LNCAP (cell line): ENCODE data around the gene LDLRAD1.

Source experiments
- CTCF ChIP-seq: fragments of 450-650 bp; IDR thresholded peaks from 2 replicates; pipeline ENCODE4 v1.5.1; 2017; ENCODE audit warnings: mild to moderate bottlenecking

Gene LDLRAD1

DNA sequence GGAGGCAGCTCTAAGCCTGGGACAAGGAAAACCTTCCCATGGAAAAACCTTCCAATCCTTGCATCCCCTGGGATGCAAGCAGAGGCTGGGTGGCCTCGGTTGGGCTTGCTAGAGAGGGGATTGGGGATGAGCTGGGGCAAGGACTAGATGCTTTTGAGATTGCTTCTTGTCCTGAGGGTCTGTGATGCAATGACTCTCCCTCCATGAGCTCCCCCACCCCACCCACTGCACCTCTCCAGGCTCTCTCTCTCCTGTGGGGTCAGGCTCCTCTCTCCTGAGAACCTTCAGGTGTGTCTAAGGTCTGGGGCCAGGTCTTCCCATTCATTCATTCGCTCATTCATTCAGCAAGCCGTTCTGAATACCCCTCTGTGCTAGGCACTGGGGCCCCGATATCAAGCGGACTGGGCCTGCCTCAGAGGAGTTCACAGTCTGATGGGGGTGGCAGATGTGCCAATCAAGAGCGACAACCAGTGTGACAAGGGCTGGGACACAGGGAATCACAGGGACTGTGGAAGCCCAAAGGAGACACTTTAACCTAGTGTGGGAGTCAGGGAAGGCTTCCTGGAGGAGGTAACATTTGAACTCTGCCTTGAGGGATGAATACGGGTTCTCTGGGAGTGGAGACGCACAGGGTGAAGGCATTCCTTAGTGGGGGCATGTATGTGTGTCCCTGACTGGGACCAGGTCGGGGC, 6.5 kb downstream of the LDLRAD1 start:
- no peak for TF ChIP-seq CTCF

DNA sequence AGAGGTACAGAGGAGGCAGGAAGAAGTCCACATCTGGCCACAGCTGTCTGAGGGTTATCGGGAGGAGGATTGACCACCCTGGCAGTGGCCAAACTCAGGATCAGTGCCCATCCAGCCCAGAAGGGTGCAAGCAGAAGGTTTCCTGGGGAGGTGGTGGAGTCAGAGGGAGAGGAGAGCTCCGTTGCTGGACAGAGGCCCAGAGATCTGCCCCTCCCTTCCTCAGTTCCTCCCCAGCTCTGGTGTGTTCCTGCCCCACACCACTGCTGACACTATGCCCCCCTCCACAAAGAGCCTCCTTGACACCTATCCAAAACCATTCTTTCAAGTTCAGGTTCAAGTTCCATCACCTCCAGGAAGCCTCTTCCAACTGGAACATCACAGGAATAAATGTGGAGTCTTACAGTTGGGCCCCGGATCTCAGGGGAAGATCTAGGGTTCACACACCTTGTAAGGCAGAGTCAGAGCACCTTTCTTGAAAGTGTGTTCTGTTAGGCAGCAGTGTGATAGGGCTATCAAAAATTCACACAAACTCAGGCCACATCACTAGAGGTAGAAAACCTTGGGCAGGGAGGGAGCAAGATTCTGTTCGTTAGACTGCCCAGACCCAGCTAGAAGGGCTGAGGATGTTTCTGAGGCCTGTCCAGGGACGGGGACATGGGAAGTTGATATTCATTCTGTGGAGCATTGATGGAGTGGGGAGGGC, 7.4 kb downstream of the LDLRAD1 start:
- TF ChIP-seq CTCF, result no peak

DNA sequence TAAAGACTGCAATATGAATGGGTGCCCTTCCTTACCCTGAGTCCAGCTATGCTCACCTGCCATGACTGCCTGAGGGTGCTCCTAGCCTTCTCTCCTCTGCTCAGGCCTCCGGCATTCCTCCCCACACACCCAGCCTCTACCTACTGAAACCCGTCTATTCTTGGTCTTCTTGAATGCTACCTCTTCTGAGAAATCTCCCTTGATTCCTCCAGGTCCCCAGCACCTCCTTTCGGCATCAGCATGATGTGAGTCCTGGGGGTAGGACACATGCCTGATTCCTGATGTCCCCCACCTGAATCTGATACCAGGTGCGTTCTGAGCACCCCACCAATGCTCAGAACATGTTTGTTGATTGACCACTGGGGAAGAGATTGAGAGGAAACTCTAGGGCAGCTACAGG, 8.6 kb downstream of the LDLRAD1 start:
- no peak for TF ChIP-seq CTCF

GRCh38 chr1:54008876-54009275, 9.1 kb downstream of the LDLRAD1 start:
- TF ChIP-seq CTCF, result no peak

GRCh38 chr1:54007613-54008012, 10.4 kb downstream of the LDLRAD1 start:
- TF ChIP-seq CTCF, result no peak

GRCh38 chr1:54006508-54006907, 11.5 kb downstream of the LDLRAD1 start:
- no peak for TF ChIP-seq CTCF

DNA sequence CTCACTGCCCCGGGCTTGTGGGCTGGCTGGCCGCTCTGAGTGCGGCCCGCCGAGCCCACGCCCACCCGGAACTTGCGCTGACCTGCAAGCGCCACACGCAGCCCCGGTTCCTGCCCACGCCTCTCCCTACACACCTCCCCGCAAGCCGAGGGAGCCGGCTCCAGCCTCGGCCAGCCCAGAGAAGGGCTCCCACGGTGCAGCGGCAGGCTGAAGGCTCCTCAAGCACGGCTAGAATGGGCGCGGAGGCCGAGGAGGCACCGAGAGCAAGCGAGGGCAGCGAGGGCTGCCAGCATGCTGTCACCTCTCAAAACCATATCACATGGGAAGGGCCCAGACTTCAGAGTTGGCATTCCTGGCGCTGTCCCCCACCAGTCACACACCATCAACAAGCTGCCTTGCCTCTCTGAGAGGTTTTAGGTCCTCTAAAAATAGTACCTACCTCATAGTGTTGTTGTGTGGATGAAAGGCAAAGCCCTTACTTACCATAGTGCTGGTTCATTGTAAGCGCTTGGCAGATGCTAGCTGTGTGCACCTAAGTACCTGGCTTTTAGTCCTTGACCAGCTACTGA, 13.4 kb downstream of the LDLRAD1 start:
- TF ChIP-seq CTCF, result no peak
